Activated CD8-positive, alpha-beta memory T cell treated with anti-CD3 and anti-CD28 coated beads, Interleukin-2, amount 50 U/mL, for 1 hour (primary cell): ENCODE measurements around the gene C3orf49.

Source experiments
- DNase-seq: peaks from one replicate; pipeline ENCODE4 v3.0.0-alpha.2; 2020; ENCODE audit errors: extremely low read depth

The C3orf49 gene

GRCh38 chr3:63886858-63887257 lies 67.8 kb downstream of the C3orf49 start:
- DNase-seq = no peak

- no peak for DNase-seq
Measured at GRCh38 chr3:63891518-63891917, 72.4 kb downstream of the C3orf49 start.

DNA sequence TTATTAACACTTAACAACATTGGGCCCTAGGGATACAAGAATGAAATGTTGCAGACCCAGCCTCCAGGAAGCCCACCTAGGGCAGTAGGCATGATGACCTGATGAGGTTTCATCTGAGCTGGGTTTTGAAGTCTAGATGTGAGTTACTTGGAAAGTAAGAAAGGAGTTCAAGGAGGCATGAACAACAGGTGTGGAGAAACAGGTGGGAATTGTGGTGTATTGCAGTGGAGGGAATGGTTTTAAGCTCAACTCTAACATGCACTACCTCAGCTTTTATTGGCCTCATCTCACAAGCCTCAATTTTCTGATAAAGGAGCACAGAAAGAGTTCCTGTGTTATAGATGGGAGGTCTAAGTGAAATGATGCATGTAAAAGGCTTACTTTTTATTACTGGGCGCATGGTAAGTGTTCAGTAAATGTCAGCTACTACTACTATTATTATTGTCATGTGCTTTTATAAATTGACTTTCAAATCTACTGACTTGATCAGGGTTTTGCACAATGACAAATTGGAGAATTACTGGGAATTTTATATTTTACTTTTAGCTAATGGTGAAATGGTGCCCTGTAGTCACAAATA lies 73.8 kb downstream of the C3orf49 start:
- no peak for DNase-seq

- no peak for DNase-seq
Measured at GRCh38 chr3:63895422-63896189, 76.5 kb downstream of the C3orf49 start.

GRCh38 chr3:63896332-63897030 lies 77.4 kb downstream of the C3orf49 start:
- no peak for DNase-seq
